Uterine smooth muscle cell (primary cell): ENCODE data around the gene RPS6KL1. TPM values are rescaled to one million over a fixed set of nuclear protein-coding genes. Genes with fewer than 3 reads are reported as not detected.

Source experiments
- total RNA-seq: library from RNA; depleted of rRNA; stranded (reverse); fragments of >200 nt; gene quantifications from 2 replicates; pipeline ENCODE4 v1.2.3, GENCODE V29; 2014

Gene RPS6KL1
- total RNA-seq = 1.1 and 1.7 TPM in 2 replicates

GRCh38 chr14:74922752-74923401 is at the start of gene RPS6KL1:
RPS6KL1 (minus strand) TSS chr14:74923260; CDS start chr14:74921541, 1,719 bp downstream.

GRCh38 chr14:74955229-74956026 is 32.4 kb upstream of the RPS6KL1 start, which contains the start of gene PGF:
PGF (minus strand) TSS chr14:74955597; CDS start chr14:74955242, 355 bp downstream.

GRCh38 chr14:74881431-74882102 is 41.5 kb downstream of the RPS6KL1 start, which contains the start of gene DLST:
DLST (plus strand) TSS chr14:74881916; CDS start chr14:74881954, 38 bp downstream.

GRCh38 chr14:74875941-74876913 is 46.8 kb downstream of the RPS6KL1 start, which contains the start of gene PROX2:
PROX2 (minus strand) TSS chr14:74876145; CDS start chr14:74863834, 12,311 bp downstream.

Other genes starting within 250 kb of the RPS6KL1 start
- gene AREL1, start 210.2 kb downstream of the RPS6KL1 start, total RNA-seq = 26.4 and 30.1 TPM in 2 replicates
- 33.2 and 44.9 TPM in 2 replicates for gene FCF1, start 210.1 kb downstream of the RPS6KL1 start, total RNA-seq
- gene YLPM1, start 159.9 kb downstream of the RPS6KL1 start, total RNA-seq = 30.2 and 37.4 TPM in 2 replicates
- not detected in 2 replicates for gene PROX2, start 47.1 kb downstream of the RPS6KL1 start, total RNA-seq
- gene DLST, start 41.3 kb downstream of the RPS6KL1 start, total RNA-seq = 63.0 and 88.6 TPM in 2 replicates
- gene PGF, start 32.3 kb upstream of the RPS6KL1 start, total RNA-seq = 2.7 and 3.5 TPM in 2 replicates
- gene EIF2B2, start 79.7 kb upstream of the RPS6KL1 start, total RNA-seq = 51.5 and 74.6 TPM in 2 replicates
- 29.9 and 35.6 TPM in 2 replicates for gene MLH3, start 128.2 kb upstream of the RPS6KL1 start, total RNA-seq
- 9.1 and 15.2 TPM in 2 replicates for gene ACYP1, start 140.8 kb upstream of the RPS6KL1 start, total RNA-seq
- 1.8 and 1.9 TPM in 2 replicates for gene ZC2HC1C, start 146.4 kb upstream of the RPS6KL1 start, total RNA-seq
- 50.1 and 57.4 TPM in 2 replicates for gene NEK9, start 203.8 kb upstream of the RPS6KL1 start, total RNA-seq